HEK293 (cell line): Measurements from ENCODE around the gene FOXO3.

Source experiments
- ATF2 ChIP-seq: fragments of 450-650 bp; formaldehyde crosslinking; IDR thresholded peaks from 2 replicates; pipeline ENCODE4 v1.5.1; 2016; ENCODE audit warnings: missing biosample characterization, missing genetic modification characterization, low read depth
- BCL6B ChIP-seq: fragments of 450-650 bp; formaldehyde crosslinking; IDR thresholded peaks from 2 replicates; pipeline ENCODE4 v1.5.1; 2017; ENCODE audit warnings: missing biosample characterization, missing genetic modification characterization
- HOXA7 ChIP-seq: sonication (generic); formaldehyde crosslinking; IDR thresholded peaks from 2 replicates; pipeline ENCODE4 v1.8.1; 2022; ENCODE audit warnings: missing genetic modification reagents, borderline replicate concordance
- MZF1 ChIP-seq: fragments of 450-650 bp; formaldehyde crosslinking; IDR thresholded peaks from 2 replicates; pipeline ENCODE4 v1.5.1; 2017; ENCODE audit warnings: missing biosample characterization, missing genetic modification characterization, borderline replicate concordance
- PATZ1 ChIP-seq: fragments of 450-650 bp; formaldehyde crosslinking; IDR thresholded peaks from 2 replicates; pipeline ENCODE4 v1.5.1; 2016; ENCODE audit warnings: missing biosample characterization, missing genetic modification characterization
- ZBTB7A ChIP-seq: fragments of 450-650 bp; formaldehyde crosslinking; IDR thresholded peaks from 2 replicates; pipeline ENCODE4 v1.5.1; 2016; ENCODE audit warnings: low read depth, missing biosample characterization, missing genetic modification characterization
- ZNF16 ChIP-seq: fragments of 450-650 bp; formaldehyde crosslinking; IDR thresholded peaks from 2 replicates; pipeline ENCODE4 v1.5.1; 2016; ENCODE audit warnings: low read depth, missing biosample characterization, missing genetic modification characterization
- ZNF426 ChIP-seq: fragments of 450-650 bp; formaldehyde crosslinking; IDR thresholded peaks from 2 replicates; pipeline ENCODE4 v1.5.1; 2017; ENCODE audit warnings: missing biosample characterization, missing genetic modification characterization, mild to moderate bottlenecking, inconsistent platforms, moderate library complexity
- ZNF658 ChIP-seq: fragments of 450-650 bp; formaldehyde crosslinking; IDR thresholded peaks from 2 replicates; pipeline ENCODE4; 2016; ENCODE audit warnings: missing biosample characterization, missing genetic modification characterization
- ZNF777 ChIP-seq: fragments of 450-650 bp; formaldehyde crosslinking; IDR thresholded peaks from 2 replicates; pipeline ENCODE4 v1.5.1; 2017; ENCODE audit warnings: missing biosample characterization, missing genetic modification characterization, borderline replicate concordance
- ZSCAN16 ChIP-seq: fragments of 450-650 bp; formaldehyde crosslinking; IDR thresholded peaks from 2 replicates; pipeline ENCODE4 v1.5.1; 2016; ENCODE audit warnings: missing biosample characterization, missing genetic modification characterization

- TF ChIP-seq BCL6B (tag by site-specific recombination) (no peak), ZBTB7A (tag by site-specific recombination) (no peak), ZNF658 (tag by site-specific recombination) (no peak), ATF2 (no peak), ZNF16 (no peak), ZNF777 (tag by site-specific recombination) (no peak), PATZ1 (no peak), MZF1 (no peak), ZSCAN16 (tag by site-specific recombination) (no peak), HOXA7 (CRISPR knock-in tag) (no peak), ZNF426 (tag by site-specific recombination) (no peak)
These were observed 33.4 kb downstream of the FOXO3 start for GRCh38 chr6:108594151-108594550.
